SKM-1 treated with dmso at 0.1 percent for 144 hours (cell line): ENCODE results near the gene SRP9.
"Not testable (repeated sequence)": the region's sequence is repeated elsewhere in the genome, so short reads cannot be mapped to it uniquely, and the experiment has no call there.

Experiments used
- DNase-seq: peaks from one replicate; lab custom pipeline; 2025; ENCODE audit not compliant: unreplicated experiment; lab: John Stamatoyannopoulos, UW

The SRP9 gene

GRCh38 chr1:225774281-225775147 lies 3.1 kb upstream of the SRP9 start:
- no peak for DNase-seq

- no peak for DNase-seq
These were observed 1.3 kb upstream of the SRP9 start for GRCh38 chr1:225776294-225776693.

GRCh38 chr1:225777058-225777582 lies 506 bp upstream of the SRP9 start:
- no peak for DNase-seq

GRCh38 chr1:225778337-225778669 lies 677 bp downstream of the SRP9 start:
- DNase-seq = no peak

- not testable (repeated sequence) for DNase-seq
These were observed 1.5 kb downstream of the SRP9 start for GRCh38 chr1:225779165-225779564.

- no peak for DNase-seq
These were observed 2.5 kb downstream of the SRP9 start for GRCh38 chr1:225780134-225780533.

GRCh38 chr1:225780630-225781029 lies 3.0 kb downstream of the SRP9 start:
- DNase-seq = no peak

- not testable (repeated sequence) for DNase-seq
These were observed 11.5 kb downstream of the SRP9 start for GRCh38 chr1:225789142-225789541.

- no peak for DNase-seq
These were observed 17.3 kb downstream of the SRP9 start for GRCh38 chr1:225794954-225795353.

- not testable (repeated sequence) for DNase-seq
These were observed 18.5 kb downstream of the SRP9 start for GRCh38 chr1:225796097-225796496.

GRCh38 chr1:225801146-225801545 lies 23.5 kb downstream of the SRP9 start:
- not testable (repeated sequence) for DNase-seq

- DNase-seq = no peak
These were observed 28.6 kb downstream of the SRP9 start for GRCh38 chr1:225806249-225806648.

GRCh38 chr1:225806736-225807135 lies 29.1 kb downstream of the SRP9 start:
- DNase-seq = not testable (repeated sequence)

- DNase-seq = no peak
These were observed 30.5 kb downstream of the SRP9 start for GRCh38 chr1:225808136-225808535.

GRCh38 chr1:225809842-225810578 lies 32.4 kb downstream of the SRP9 start, which contains the start of gene EPHX1:
Gene EPHX1, plus strand, starts transcription at chr1:225810124. Its CDS starts 18,606 bp downstream, at chr1:225828730.
- DNase-seq = peak; percentile 89

- DNase-seq = not testable (repeated sequence)
These were observed 33.2 kb downstream of the SRP9 start for GRCh38 chr1:225810579-225811538.

GRCh38 chr1:225811622-225812487 lies 34.2 kb downstream of the SRP9 start:
- no peak for DNase-seq

GRCh38 chr1:225812488-225813213 lies 35.0 kb downstream of the SRP9 start:
- no peak for DNase-seq
